ENCODE measurements around the gene PLD1.
"Not testable (repeated sequence)": the region's sequence is repeated elsewhere in the genome, so short reads cannot be mapped to it uniquely, and the experiment has no call there.

The PLD1 gene

DNA sequence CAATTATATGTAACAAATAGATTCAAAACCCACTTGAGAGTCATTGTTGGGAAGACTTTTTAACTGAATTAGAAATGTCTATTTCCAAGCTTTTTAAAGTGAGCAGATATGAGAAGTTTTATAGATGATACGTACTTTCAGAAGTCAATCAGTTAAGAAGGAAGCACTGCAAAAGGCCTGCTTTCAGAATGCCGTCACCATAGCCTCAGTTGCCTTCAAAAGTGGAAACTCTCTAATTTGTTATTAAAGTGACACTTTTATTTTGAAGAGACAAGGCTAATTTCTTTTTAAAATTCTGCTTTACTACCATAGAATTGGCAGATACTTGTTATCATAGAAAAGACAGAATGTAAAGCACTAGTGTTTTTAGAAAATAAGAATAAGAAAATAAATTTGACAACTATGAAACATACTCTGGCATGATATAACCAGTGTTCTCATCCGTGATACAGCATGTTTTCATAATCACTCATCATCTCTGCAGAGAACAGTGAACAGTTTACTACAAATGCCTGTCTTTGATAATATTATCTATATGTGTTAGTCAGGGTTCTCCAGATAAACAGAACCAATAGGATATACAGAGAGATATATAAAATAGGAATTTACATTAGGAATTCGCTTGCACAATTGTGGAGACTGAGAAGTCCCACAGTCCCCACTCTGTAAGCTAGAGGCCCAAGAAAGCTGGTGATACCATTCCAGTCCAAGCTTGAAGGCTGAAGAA lies 7.0 kb upstream of the PLD1 start:
- no peak for DNase-seq (ENCODE audit: low spot score)

DNA sequence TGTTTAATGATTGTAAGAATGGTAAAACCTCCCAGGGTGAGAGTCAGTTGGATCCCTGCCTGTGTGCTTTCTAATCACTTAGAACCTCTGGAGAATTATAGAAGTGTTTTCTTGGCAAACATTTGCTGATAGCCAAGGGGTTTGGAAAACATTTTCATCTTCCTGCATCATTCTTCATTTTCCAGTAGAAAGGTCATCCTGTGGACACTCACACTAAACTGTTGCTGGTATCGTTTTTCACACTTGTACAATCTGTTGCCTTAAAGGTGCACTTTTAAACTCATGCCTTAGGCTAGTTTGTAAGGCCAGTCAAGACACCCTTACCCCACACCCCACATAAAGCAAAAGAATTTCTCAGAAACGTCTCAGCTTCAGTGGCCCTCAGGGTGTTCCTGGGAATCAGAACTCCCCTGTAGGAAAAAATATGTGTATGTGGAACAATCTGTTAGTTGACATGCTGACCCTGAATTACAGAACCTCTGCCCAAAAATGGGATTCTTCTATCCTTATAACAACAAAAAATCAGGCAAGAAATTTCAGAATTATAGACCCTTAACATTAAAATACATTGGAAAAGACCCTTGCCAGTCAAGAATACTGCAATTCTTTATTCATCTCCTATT lies 5.8 kb upstream of the PLD1 start:
- DNase-seq (ENCODE audit: low spot score), result no peak

DNA sequence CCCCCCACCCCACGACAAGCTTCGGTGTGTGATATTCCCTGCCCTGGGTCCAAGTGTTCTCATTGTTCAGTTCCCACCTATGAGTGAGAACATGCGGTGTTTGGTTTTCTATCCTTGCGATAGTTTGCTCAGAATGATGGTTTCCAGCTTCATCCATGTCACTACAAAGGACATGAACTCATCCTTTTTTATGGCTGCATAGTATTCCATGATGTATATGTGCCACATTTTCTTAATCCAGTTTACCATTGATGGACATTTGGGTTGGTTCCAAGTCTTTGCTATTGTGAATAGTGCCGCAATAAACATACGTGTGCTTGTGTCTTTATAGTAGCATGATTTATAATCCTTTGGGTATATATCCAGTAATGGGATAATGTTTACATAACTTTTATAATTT lies 4.4 kb upstream of the PLD1 start:
- DNase-seq (ENCODE audit: low spot score), result not testable (repeated sequence)

DNA sequence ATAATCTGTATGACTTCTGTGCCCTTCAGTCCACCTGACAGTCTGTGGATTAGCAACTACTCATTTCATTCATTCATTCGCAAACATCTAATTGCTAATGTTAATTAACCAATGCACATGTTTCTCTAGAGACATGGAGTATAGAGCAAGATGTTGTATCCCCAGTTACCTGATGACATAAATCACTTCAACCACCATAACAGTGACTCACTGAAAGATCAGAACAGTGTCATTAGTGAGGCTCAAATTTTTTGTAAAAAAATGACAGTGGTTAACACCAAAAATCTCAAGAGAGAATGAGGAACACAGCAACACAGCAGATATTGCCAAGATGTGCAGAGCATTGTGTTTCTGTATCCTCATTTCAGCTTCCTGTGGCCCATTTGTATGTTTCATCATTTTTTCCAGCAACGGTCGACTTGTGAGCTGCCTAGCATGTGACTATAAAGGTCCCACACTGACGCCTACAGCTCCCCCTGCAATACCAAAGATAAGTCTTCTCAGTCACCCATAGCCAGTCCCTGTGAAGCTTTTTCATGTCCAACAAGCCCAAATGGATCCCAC lies 3.7 kb upstream of the PLD1 start:
- DNase-seq (ENCODE audit: low spot score), result no peak

DNA sequence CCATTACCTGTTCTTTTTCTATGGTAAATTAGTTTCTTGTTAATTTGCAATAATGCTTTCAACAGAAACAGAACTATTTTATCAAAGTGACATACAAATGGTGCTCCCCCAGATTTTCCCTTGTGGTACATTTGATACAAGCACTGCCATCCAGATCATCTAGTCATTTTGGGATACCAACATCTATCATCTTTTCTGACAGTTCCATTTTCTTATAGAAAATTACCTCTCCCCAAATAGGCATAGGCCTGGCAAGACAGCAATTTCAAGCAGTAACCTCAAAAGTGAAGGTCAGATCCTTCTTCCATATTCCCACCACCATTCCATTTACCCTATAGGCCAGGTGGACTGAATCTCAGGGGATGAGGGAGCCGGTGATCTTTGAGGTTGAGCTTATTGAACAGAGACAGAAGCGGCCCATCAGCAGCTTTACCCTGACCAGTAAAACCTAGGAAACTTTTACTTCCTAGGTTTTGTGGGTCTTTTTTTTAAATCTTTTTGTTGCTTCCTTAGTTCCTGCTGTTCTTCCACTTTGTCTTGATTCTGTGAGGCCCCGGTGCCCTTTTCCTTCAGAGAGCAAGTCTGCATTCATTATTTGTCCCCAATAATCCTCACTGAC lies 3.1 kb upstream of the PLD1 start:
- no peak for DNase-seq (ENCODE audit: low spot score)

DNA sequence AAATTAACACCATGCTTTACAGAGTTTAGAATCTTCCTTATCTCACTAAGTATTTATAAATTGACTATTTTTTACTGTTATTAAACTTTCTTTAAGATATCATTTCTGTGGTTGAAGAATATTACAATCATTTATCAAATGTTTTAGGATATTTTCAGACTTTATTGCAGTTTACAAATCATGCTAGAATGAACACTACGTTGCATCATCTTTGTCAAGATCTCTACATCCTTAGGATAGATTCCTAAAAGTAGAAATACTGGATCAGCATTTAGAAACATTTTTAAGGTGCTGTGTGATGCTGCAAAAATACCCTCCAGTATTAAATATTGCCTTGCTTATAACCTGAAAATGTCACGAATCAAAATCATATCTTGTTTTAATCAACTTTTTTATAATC lies 2.5 kb upstream of the PLD1 start:
- DNase-seq (ENCODE audit: low spot score), result no peak

DNA sequence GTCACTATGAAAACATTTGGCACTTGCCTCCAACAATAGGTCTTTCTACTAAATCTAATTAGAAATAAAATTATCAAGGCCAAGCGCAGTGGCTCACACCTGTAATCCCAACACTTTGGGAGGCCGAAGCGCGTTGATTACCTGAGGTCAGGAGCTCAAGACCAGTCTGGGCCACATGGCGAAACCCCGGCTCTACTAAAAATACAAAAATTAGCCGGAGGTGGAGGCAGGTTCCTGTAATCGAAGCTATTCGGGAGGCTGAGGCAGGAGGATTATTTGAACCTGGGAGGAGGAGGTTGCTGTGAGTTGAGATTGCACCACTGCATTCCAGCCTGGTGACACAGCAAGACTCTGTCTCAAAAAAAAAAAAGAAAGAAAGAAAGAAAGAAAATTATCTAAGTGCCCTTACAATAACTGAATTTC lies 1.6 kb upstream of the PLD1 start:
- DNase-seq (ENCODE audit: low spot score), result no peak

DNA sequence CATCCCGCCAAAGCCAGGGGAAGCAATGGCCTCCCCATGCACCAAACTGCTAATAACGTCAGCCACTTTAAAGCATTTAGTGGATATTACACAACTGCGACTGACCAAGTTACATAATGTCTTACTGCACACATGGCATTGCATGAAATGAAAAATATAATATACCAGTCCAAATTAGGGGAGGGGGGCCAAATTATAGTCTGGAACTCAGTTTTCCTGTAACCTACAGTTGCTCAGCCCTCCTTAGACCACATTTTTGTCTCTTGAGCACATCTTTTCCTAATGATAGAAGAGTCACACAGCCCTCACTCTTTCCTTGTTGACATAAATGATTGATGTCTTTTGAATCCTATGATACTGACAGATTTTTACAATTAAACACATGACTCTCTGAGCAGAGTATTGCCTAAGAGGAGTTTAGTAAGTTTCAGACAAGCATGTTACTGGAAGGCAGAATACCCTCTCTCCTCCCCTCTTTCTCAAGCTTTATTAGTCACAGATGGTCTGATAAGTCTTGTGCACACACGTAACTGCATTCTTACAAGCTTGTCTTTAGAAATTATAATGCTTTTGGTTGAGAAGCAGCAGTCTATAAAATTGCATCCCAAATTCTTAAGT lies 1.1 kb upstream of the PLD1 start:
- no peak for DNase-seq (ENCODE audit: low spot score)

DNA sequence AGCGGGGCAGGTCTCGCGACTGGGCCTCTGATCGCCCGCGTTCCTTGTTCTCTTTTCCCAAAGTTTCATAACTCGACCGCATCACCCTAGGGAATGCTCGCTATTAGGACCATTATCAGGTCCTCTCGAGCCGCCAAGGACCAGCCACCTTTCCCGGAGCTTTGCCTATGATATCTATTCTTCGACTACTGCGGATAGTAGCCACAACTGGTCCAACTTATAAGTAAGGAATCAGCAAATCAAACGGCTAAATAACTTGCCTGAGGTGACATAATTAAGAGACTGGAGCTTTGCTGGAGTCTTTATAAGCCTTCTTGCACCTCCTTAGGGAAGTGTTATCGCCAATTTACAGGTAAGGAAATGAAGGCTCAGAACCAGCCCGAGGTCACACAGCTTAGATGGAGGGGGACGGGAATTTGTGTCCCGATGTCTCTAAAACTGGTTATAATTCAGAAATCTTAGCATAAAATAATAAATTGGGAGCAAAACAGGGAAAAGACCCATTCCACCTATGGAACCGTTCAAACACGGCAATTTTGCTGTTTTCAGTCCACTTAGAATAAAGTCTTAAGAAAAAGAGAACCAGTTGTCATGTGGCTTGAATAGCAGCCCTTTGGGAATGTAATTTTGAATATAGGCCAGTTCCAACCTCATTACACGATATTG lies 479 bp upstream of the PLD1 start:
- no peak for DNase-seq (ENCODE audit: low spot score)

DNA sequence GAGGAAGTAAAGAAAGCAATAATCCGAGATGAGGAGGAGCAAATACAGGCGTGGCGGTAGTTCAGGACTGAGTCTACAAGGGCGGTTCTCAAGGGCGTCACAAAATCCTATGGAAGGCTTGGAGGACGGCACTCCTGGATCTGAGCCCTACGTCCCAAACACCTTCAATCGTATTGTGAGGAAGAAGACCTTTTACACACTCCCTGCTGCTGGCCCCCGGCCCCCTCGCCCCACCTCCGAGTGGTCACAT lies 747 bp downstream of the PLD1 start:
- DNase-seq (ENCODE audit: low spot score), result no peak

DNA sequence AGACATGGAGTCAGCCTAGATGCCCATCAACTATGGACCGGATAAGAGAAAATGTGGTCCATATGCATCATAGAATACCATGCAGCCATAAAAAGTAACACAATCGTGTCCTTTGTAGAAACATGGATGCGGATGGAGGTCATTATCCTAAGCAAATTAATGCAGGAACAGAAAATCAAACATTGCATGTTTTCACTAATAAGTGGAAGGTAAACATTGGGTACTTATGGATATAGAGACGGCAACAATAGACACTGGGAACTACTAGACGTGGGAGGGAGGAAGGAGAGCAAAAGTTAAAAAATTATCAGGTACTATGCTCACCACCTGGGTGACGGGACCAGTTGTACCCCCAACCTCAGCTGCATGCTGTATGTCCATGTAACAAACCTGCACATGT lies 2.5 kb downstream of the PLD1 start:
- no peak for DNase-seq (ENCODE audit: low spot score)

DNA sequence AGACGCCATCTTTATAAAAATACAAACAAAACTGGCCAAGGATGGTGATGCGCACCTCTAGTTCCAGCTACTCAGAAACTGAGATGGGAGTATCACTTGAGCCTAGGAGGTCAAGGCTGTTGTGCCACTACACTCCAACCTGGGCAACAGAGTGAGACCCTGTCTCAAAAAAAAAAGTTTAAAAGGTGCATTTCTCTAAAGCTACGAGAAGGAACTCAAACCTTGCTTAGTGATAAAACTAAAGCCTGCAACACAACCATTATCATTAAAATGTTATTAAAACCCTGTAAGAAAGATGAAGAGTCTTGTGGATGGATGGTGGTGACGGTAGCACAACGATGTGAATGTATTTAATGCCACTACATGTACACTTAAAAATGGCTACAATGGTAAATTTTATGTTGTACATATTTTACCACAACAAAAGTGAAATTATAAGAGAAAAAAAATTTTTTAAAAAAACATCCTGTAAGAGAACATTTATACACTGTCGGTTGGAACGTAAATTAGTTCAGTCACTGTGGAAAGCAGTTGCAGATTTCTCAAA lies 3.1 kb downstream of the PLD1 start:
- DNase-seq (ENCODE audit: low spot score), result no peak

DNA sequence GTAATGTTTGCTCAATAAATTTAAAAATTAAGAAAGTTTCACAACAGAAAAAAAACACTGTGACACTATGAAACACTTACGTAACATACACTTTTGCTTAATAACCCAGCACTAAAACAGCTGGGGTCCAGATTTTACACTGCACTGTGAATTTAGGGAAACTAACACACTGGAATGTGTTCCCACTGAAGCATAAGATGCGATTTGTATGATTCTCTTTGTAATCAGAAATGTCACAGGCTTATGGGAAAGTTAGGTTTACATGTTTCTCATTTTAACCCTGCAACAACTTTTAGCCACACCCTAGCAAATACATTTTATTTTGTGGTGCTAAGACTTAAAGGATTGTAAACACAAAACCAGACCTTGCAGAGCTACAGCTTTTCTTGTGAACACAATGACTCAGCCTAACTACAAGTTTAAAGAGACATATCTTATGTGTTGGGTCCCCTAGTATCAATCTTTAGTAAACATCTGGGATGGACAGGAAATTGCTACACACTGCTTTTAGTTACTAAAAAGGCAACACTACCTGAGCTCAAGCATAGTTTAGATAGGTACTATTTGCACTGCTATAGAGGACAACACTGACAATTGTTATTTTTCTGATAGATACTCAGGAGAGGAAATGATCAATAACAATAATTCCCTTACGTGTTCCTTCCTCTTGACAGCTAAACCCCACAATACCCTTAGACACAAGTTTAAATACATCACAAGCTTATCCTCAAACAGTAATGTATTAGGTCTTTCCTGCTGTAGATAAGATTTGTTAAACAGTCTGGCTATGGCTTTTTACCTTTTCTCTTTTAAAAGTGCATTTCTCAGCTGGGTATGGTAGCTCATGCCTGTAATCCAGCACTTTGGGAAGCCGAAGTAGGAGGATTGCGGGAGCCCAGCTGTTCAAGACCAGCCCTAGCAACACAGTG lies 3.8 kb downstream of the PLD1 start:
- no peak for DNase-seq (ENCODE audit: low spot score)

DNA sequence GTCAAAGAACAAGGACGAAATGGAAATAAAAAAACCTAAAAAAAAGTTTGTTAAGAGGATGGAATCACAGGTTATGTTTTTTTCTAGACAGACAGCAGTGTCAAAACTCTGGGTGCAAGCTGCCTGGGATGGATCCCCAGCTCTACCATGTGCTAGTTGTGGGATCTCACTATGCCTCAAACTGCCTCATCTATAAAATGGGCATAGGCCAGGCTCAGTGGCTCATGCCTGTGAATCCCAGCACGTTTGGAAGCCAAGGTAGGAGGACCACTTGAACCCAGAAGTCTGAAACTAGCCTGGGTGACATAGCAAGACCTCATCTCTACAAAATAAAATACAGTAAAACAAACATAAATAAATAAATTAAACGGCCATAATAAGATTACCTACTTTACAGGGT lies 4.6 kb downstream of the PLD1 start:
- no peak for DNase-seq (ENCODE audit: low spot score)

DNA sequence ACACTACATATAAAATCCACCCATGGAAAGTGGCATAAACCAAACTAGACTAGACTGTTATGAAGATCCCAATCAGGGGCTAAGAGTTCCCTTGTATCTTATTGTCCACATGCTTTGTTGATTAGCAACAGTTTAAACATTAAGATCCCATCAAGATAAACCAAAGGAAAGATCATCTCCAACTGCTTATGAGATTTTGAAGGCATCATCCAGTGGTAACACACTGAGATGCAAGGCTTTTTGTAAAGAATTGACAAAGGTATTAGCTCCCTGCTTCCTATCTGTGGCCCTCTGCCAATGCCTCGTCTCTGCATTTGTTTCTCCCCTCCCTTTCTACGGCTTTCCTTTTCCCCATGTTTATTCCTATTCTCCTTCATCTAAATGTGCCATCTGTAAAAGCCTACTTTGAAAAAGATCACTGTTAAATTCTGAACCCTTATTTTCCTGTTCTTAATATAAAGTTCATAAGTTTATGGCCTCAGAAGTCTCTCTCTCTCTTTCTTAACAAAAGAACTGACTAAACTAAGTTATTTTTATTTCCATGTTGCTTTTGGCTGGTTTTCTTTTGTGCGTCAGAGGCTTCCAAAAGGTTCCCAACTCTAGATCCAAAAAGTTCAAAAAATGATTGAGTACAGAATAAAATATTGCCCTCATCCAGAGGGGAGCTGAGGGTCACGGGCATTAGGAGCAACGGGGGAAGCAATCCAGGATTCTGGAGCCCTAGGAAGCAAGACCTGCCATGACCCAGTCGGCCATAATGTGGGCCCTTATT lies 5.5 kb downstream of the PLD1 start:
- DNase-seq (ENCODE audit: low spot score), result no peak

DNA sequence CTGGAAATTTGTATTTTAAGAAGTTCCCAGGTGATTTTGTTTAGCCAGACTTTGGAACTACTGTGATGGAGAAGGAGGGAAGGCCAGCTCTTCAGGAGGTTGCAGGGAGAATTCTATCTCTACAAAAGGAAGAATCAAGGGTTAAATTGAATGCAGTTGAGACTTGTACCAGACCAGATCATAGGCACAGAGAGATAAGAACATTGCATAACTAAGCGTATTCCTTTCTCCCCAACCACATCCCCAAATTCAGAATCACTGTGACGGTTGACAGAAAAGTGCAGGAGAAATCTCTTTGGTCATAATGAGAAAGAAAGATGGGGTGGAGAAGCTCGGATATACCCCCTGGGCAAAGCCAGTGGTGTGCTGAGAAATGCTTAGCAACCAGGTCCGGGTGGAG lies 7.2 kb downstream of the PLD1 start:
- no peak for DNase-seq (ENCODE audit: low spot score)

DNA sequence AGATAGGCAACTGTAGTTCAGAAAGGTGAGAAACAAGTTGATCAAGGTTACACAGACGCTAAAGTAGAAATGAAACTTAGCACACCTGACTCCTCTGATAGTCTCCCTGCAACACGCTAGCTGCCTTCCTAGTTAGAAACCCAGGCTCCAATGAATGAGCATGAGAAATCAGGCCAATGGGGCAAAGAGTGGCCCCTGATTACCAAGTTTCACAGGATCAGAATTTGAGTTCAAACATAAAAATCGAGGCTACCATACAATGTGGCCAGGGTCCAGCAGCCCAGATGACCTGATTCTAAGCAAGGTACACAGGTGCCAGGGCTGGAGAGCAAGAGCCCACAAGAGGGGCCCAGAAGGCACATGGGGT lies 7.7 kb downstream of the PLD1 start:
- DNase-seq (ENCODE audit: low spot score), result no peak

DNA sequence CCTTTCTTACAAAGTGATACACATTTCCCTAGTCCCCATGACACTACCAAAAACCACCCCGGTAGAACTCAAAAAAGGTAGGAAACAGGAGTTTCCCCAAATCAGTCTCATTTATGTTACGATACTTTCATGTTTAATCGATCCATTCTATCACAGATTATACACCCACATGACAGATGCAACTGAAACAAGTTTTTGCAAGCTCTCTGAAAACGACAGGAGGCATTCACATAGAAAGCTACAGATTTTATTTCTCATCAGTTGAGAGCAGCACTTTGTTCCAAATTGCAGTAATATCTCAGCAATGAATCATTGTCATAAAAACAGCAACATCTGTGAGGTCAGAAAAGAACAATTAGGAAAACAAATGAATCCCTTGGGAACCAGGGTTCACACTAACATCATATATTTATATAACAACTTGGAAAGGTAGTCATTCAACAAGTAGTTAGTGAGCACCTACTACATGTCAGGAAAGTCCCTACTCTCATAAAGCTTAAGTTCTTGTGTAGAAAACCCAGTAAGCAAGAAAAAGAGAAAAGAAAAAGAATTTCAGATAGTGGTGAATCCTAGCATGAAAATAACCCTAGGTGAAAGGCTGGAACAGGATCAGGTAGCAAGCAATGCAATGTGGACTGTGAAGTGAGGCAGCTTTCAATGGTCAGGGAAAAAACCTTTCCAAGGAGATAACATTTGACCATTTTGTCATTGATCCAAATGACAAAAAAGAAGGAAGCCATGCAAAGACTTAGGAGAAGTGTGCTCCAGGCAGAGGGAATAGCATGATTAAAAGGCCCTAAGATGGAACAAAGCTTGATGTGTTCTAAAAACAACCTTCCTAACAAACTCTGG lies 8.3 kb downstream of the PLD1 start:
- DNase-seq (ENCODE audit: low spot score), result no peak

DNA sequence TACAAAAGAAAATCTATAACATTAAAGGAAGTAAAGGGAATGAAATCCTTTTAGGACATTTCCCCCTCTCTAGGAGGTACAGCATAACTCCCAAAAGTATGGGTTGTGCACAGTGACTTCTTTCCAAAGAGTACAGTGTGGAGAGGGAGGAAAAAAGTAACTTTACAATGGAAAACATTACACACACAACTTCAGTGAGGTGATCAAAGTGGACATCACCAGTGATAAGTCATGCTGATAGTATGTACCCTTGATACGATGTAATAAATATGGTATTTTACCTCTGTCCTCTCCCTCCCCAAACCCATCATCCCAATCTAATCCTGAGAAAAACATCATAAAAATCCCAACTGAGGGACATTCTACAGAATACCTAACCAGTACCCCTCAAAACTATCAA lies 10.8 kb downstream of the PLD1 start:
- no peak for DNase-seq (ENCODE audit: low spot score)
